NCI-H1105 (cell line): Measurements from ENCODE around the gene FAM162B.
"Not testable (repeated sequence)": the region's sequence is repeated elsewhere in the genome, so short reads cannot be mapped to it uniquely, and the experiment has no call there.

Source experiments
- DNase-seq: peaks from one replicate; lab custom pipeline; 2025; lab: John Stamatoyannopoulos, UW

The FAM162B gene

DNA sequence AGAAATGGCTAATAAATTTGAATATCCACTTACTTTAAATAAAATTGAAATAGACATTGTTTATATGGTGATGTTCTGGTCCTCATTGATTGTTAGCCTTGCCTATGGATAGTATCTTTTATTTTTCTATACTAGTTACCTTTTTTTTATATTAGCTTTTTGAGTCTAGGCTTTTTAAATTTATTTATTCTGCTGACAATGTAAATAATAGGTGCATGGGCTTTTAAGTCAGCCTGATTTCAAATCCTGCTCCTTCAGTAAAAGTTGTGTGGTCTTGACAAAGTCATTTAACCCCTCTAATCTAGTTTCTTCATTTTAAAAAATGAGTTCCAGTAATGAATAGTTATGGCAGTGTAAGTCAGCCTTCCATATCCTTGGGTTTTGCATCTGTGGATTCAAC is 38.6 kb downstream of the FAM162B start:
- DNase-seq: no peak

DNA sequence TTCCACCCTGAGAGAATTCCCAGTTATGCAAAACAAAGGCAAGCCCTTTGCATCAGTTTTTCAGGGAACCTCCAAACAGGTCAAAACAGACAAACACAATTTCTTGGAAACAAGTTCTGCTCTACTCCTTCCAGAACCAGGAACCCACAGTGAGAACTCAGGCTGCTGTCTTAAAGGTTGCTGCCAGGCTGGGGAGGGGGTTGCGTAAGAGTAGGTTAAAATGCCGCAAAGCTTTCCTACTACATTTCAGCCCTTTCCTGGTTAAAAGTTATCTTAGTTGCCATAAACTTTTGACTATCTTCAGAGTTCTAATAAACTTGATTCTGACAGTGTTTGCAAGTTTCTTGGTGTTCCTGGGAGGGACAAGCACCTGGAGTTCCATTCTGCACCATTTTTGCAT is 50.8 kb downstream of the FAM162B start:
- DNase-seq: no peak

DNA sequence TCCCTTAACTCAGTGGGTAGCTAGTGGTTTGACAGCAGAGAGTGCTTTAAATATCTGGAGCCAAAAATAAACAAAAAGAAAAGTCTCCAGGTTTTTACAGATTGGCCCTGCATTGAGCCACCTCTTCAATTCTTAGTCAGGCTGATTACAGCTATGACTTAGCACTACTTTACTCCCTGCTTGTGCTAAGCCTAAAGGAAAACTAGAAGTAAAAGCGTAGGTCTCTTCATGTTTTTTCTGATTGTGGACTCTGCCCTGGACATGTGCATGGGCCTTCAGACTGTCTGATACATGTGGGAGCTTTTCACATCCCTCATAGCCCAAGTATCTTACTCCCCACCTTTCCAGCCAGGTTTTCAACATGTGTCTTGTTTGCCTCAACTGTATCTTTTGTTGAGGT is 51.2 kb downstream of the FAM162B start:
- DNase-seq: no peak

DNA sequence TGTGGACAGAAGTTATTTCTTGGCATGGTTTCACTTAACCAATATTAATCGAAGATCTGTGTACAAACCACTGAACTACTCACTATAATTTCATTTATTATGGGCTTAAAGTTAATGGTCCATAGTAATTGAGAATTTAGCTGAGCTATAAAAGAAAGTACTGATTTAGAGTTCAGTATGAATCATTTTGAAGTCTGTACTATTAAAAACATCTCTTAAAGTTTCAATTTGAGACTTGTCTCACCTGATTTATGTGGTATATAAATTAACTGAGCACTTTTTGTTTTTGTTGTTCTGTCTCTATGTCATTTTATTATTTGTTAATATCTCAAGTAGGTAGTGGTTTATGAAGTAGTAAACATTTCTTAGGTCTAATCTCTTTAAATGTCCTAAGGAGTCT is 59.6 kb downstream of the FAM162B start:
- no peak for DNase-seq

DNA sequence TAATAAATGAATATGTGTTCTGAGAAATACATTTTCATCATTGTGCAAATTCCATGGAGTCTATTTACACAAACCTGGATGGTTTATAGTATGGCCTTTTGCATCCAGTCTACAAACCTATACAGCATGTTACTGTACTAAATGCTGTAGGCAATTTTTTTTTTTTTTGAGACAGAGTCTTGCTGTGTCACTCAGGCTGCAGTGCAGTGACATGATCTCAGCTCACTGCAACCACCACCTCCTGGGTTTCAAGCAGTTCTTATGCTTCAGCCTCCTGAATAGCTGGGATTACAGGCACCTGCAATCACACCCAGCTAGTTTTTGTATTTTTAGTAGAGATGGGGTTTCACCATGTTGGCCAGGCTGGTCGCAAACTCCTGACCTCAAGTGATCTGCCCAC is 61.6 kb downstream of the FAM162B start:
- DNase-seq: not testable (repeated sequence)
